Keratinocyte (primary cell): ENCODE measurements around the gene CHI3L1. TPM values are rescaled to one million over a fixed set of nuclear protein-coding genes. Genes with fewer than 3 reads are reported as not detected.

Experiments
- DNase-seq: peaks from one replicate; pipeline ENCODE4 v3.0.0-alpha.2; 2011; ENCODE audit warnings: low read depth, missing footprints, low spot score
- FAIRE-seq: peaks from 2 replicates; lab custom pipeline; 2011; peaks lifted over from hg19 to GRCh38; lab: Jason Lieb, UNC
- H2AFZ ChIP-seq: 2 replicates; pipeline ENCODE4 v1.6.0; 2012; ENCODE audit warnings: low read length, control low read depth, inconsistent platforms; ENCODE audit not compliant: control insufficient read depth
- H3K27ac ChIP-seq: 2 replicates; pipeline ENCODE4 v1.5.1; 2011; ENCODE audit warnings: low read length; ENCODE audit not compliant: control insufficient read depth, insufficient read depth
- H3K27me3 ChIP-seq: 3 replicates; pipeline ENCODE4 v1.6.0; 2011; ENCODE audit warnings: low read length; ENCODE audit not compliant: control insufficient read depth, insufficient read depth; ENCODE audit errors: extremely low read depth
- H3K36me3 ChIP-seq, 2 experiments: 2 replicates in 1 of 2; 3 replicates in 1 of 2; pipeline ENCODE4 v1.5.1; 2011; ENCODE audit warnings: low read length in 2 of 2, mild to moderate bottlenecking in 1 of 2; ENCODE audit not compliant: control insufficient read depth in 2 of 2, insufficient read depth in 2 of 2; ENCODE audit errors: extremely low read depth in 1 of 2
- H3K4me1 ChIP-seq: 3 replicates; pipeline ENCODE4 v1.5.1; 2011; ENCODE audit warnings: low read length; ENCODE audit not compliant: control insufficient read depth, insufficient read depth; ENCODE audit errors: extremely low read depth
- H3K4me2 ChIP-seq: 3 replicates; pipeline ENCODE4 v1.6.0; 2011; ENCODE audit warnings: low read depth, low read length; ENCODE audit not compliant: control insufficient read depth, insufficient read depth; ENCODE audit errors: extremely low read depth
- H3K4me3 ChIP-seq, 3 experiments: fragments of 200-600 bp in 1 of 3; sonication (generic) in 1 of 3; 2 replicates in 2 of 3; 3 replicates in 1 of 3; pipeline ENCODE4 v1.5.1; 2011 to 2016; ENCODE audit warnings: low read length in 3 of 3, mild to moderate bottlenecking in 3 of 3, control low read depth in 2 of 3, inconsistent platforms in 1 of 3, low read depth in 1 of 3, mixed read lengths in 1 of 3, mixed run types in 1 of 3, moderate library complexity in 1 of 3; ENCODE audit not compliant: control insufficient read depth in 2 of 3, insufficient read depth in 2 of 3; ENCODE audit errors: extremely low read depth in 1 of 3
- H3K79me2 ChIP-seq: 2 replicates; pipeline ENCODE4 v1.6.0; 2012; ENCODE audit warnings: low read length; ENCODE audit not compliant: control insufficient read depth, insufficient read depth
- H3K9ac ChIP-seq: 3 replicates; pipeline ENCODE4 v1.6.0; 2011; ENCODE audit warnings: low read length; ENCODE audit not compliant: control insufficient read depth, insufficient read depth; ENCODE audit errors: extremely low read depth
- H3K9me1 ChIP-seq: 3 replicates; pipeline ENCODE4 v1.6.0; 2011; ENCODE audit warnings: low read length; ENCODE audit not compliant: control insufficient read depth, insufficient read depth; ENCODE audit errors: extremely low read depth
- H3K9me3 ChIP-seq: 2 replicates; pipeline ENCODE4 v1.5.1; 2012; ENCODE audit warnings: low read depth, low read length; ENCODE audit not compliant: control insufficient read depth
- H4K20me1 ChIP-seq: 3 replicates; pipeline ENCODE4 v1.6.0; 2011; ENCODE audit warnings: low read length; ENCODE audit not compliant: control insufficient read depth, insufficient read depth; ENCODE audit errors: extremely low read depth
- EZH2 ChIP-seq: IDR thresholded peaks from one replicate; pipeline ENCODE4 v1.6.1; 2012; ENCODE audit warnings: inconsistent platforms, mild to moderate bottlenecking, low read length, moderate library complexity
- dilution Hi-C: fragments of 300-500 bp; cut with MboI; formaldehyde crosslinking; loops from one replicate; pipeline ENCODE4 v1.7.0; 2020; ENCODE audit warnings: low sequenced_read_pairs; ENCODE audit not compliant: extremely low pct_ligation_motif_present
- polyA plus RNA-seq, 5 experiments: library from polyadenylated mRNA; depleted of rRNA in 3 of 5; stranded (reverse) in 3 of 5; stranded (forward) in 1 of 5; unstranded in 1 of 5; fragments of >200 nt; gene quantifications; 1 replicate in 1 of 5; 2 replicates in 3 of 5; 3 replicates in 1 of 5; pipeline versions ENCODE4 v1.2.1 to v1.2.3, GENCODE V29; 2011 to 2012; ENCODE audit warnings: missing spikeins in 2 of 5, low read depth in 1 of 5, low replicate concordance in 1 of 5
- TF ChIP-seq, protein P1 (sequence below), 3 experiments: IDR thresholded peaks in 1 of 3; conservative IDR thresholded peaks in 1 of 3; optimal IDR thresholded peaks in 1 of 3; 2 replicates in 2 of 3; 3 replicates in 1 of 3; pipeline versions ENCODE3 to v1.5.1; 2011; ENCODE audit warnings: low read length in 3 of 3, mild to moderate bottlenecking in 3 of 3, moderate library complexity in 2 of 3, control low read depth in 1 of 3, inconsistent platforms in 1 of 3; ENCODE audit not compliant: insufficient read depth in 2 of 3; ENCODE audit errors: extremely low read depth in 1 of 3

CHI3L1 gene
- polyA plus RNA-seq, 1 donor (not counting 4 experiments of a cell fraction or from before 2014, with no cell fraction given): 0.20 TPM

DNA sequence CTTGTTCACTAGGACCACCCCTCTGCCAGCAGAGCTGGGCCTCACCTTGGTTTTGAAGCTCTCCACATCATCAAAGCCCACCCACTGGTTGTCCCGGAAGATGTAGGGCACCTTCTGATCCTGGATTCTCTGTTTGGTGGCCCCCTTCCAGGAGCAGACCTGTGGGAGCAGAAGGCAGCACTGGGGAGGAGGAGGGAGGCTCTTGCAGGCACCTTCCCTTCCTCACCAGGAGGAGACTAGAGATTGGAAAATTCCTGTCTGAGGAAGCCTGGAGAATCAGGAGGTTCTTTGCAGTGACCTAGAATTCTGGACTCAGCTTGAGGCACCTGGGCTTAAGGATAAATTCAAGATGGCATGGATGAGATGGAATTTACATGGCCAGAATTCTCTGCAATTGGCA, 32.7 kb upstream of the CHI3L1 start:
- no peak overlapping the region for H3K27ac ChIP-seq
- no peak overlapping the region for H3K9ac ChIP-seq
- DNase-seq (no peak), FAIRE-seq (no peak)
- dilution Hi-C loops: no loop called here
- no peak overlapping the region for H3K4me3 ChIP-seq
- H3K79me2 ChIP-seq: no peaks in the 10 kb centered on the region
- H4K20me1 ChIP-seq: no peaks in the 10 kb centered on the region
- H3K4me2 ChIP-seq: no peak overlapping the region
- no peaks in the 10 kb centered on the region for H3K27me3 ChIP-seq
- no peak overlapping the region for H2AFZ ChIP-seq
- no peaks in the 10 kb centered on the region for H3K9me1 ChIP-seq
- H3K4me1 ChIP-seq: no peaks in the 10 kb centered on the region
- no peaks in the 10 kb centered on the region for H3K36me3 ChIP-seq
- TF ChIP-seq, protein P1, sequence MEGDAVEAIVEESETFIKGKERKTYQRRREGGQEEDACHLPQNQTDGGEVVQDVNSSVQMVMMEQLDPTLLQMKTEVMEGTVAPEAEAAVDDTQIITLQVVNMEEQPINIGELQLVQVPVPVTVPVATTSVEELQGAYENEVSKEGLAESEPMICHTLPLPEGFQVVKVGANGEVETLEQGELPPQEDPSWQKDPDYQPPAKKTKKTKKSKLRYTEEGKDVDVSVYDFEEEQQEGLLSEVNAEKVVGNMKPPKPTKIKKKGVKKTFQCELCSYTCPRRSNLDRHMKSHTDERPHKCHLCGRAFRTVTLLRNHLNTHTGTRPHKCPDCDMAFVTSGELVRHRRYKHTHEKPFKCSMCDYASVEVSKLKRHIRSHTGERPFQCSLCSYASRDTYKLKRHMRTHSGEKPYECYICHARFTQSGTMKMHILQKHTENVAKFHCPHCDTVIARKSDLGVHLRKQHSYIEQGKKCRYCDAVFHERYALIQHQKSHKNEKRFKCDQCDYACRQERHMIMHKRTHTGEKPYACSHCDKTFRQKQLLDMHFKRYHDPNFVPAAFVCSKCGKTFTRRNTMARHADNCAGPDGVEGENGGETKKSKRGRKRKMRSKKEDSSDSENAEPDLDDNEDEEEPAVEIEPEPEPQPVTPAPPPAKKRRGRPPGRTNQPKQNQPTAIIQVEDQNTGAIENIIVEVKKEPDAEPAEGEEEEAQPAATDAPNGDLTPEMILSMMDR (optimal IDR thresholded peaks at IDR 0.05 in 1 of 3, IDR thresholded peaks at IDR 0.05 in 1 of 3, conservative IDR thresholded peaks at IDR 0.05 in 1 of 3; ENCODE audit: extremely low read depth in 1 of 3, insufficient read depth in 2 of 3, low read length in 3 of 3): no peak
- TF ChIP-seq EZH2: no peak
- H3K9me3 ChIP-seq: no peaks in the 10 kb centered on the region

DNA sequence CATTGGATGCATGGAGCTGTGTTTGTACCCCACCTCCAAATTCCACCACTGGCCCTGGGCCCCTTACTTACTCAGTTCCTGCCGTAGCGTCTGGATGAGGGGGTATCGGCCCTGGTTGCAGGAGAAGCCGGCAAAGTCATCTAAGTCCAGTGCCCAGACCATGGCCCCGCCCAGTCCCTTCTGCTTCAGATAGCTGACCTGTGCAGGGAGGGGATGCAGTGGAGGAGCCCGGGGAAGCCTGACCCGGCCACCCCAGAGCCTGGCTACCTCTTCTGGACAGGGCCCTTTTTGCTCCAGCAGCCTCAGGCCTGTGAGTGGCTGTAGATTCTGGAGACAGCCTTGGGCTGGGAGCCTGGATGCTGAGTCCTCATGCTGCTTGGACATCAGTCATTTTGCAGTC, 31.2 kb upstream of the CHI3L1 start:
- H3K27me3 ChIP-seq: no peaks in the 10 kb centered on the region
- no peak overlapping the region for H3K4me2 ChIP-seq
- H4K20me1 ChIP-seq: no peaks in the 10 kb centered on the region
- H3K4me3 ChIP-seq: no peak overlapping the region
- H3K9me1 ChIP-seq: no peaks in the 10 kb centered on the region
- H3K9me3 ChIP-seq: no peaks in the 10 kb centered on the region
- H2AFZ ChIP-seq: no peak overlapping the region
- FAIRE-seq (no peak), DNase-seq (no peak)
- no peaks in the 10 kb centered on the region for H3K36me3 ChIP-seq
- H3K79me2 ChIP-seq: no peaks in the 10 kb centered on the region
- H3K9ac ChIP-seq: no peak overlapping the region
- no peaks in the 10 kb centered on the region for H3K4me1 ChIP-seq
- dilution Hi-C loops: no loop called here
- TF ChIP-seq, protein P1 (optimal IDR thresholded peaks at IDR 0.05 in 1 of 3, IDR thresholded peaks at IDR 0.05 in 1 of 3, conservative IDR thresholded peaks at IDR 0.05 in 1 of 3; ENCODE audit: extremely low read depth in 1 of 3, insufficient read depth in 2 of 3, low read length in 3 of 3): no peak
- TF ChIP-seq EZH2: no peak
- no peak overlapping the region for H3K27ac ChIP-seq
